Right cardiac atrium (tissue), 5 donors: ENCODE results near the gene GALM. TPM values are rescaled to one million over a fixed set of nuclear protein-coding genes. Genes with fewer than 3 reads are reported as not detected.

Experiments
- ATAC-seq, 2 donors: fragments of 200-7000 bp; cut with Tn5 transposase; one replicate each; pipeline versions ENCODE4 v1.8.0 to v1.9.1; 2020; ENCODE audit warnings: moderate library complexity in 2 of 2, mild to moderate bottlenecking in 1 of 2
- DNase-seq, 3 donors: peaks; one replicate each; pipeline ENCODE4 v3.0.0-alpha.2; 2020
- H3K27ac ChIP-seq: one replicate; pipeline ENCODE4 v1.5.1; 2013; ENCODE audit warnings: mild to moderate bottlenecking, low read length, control low read depth, moderate library complexity
- H3K27me3 ChIP-seq: one replicate; pipeline ENCODE4 v1.6.1; 2013; ENCODE audit not compliant: control insufficient read depth, insufficient read depth
- H3K4me1 ChIP-seq: one replicate; pipeline ENCODE4 v1.6.1; 2013; ENCODE audit warnings: low read length; ENCODE audit not compliant: control insufficient read depth, insufficient read depth
- H3K4me3 ChIP-seq: one replicate; pipeline ENCODE4 v1.5.1; 2013; ENCODE audit warnings: low read length, control low read depth
- H3K9me3 ChIP-seq: one replicate; pipeline ENCODE4 v1.6.1; 2013; ENCODE audit warnings: low read length; ENCODE audit not compliant: control insufficient read depth
- WGBS: extraction: QIAGEN DNeasy Blood & Tissue Kit; methylation state at CpG from one replicate; pipeline ENCODE4 v1.1.7; 2013; 5-methylcytosine and 5-hydroxymethylcytosine counted together
- intact Hi-C, 4 donors: fragments of 100-400 bp; cut with DNase I; formaldehyde crosslinking; loops; one replicate each; pipeline versions ENCODE4 v1.11.0 to v1.14.0; 2022 to 2023
- long read RNA-seq, 4 donors: library from polyadenylated mRNA; unstranded; transcript quantifications; one replicate each; pipeline ENCODE4 v2.0.0, GENCODE V29; 2020 to 2021
- polyA plus RNA-seq: library from polyadenylated mRNA; stranded (reverse); fragments of 200-250 nt; gene quantifications from one replicate; pipeline ENCODE4 v1.2.3, GENCODE V29; 2013
- total RNA-seq, 4 donors: library from RNA; stranded (reverse); fragmentation: NEBNext Ultra II Directional; extraction: Animal tissue kit (Norgen Biotek cat#: 25700); gene quantifications; one replicate each; pipeline ENCODE4 v1.2.1, GENCODE V29; 2021
- donor health status: healthy with polysubstance abuse.
- donor health status: DM: no; HTN: yes; CAD: no.
- donor health status: DM: no; HTN: no; CAD: no.
- donor health status: DM: no; HTN: yes; CAD: no; lungs with severe emphysema.
- donor health status: DM: yes; HTN: yes; CAD: no.

Gene GALM
- 10 to 100 TPM; 11.4 to 23.0 (median 19.8) TPM for total RNA-seq
- polyA plus RNA-seq: 13.5 TPM
- long read RNA-seq, donor 1, transcript GALM-201 (7 exons, 2,484 nt): major isoform, 44 of 62 reads
- long read RNA-seq, donor 1, partial matches to known transcripts: 5 of 62 reads
- long read RNA-seq, donor 1, other reads (novel, unspliced or antisense): 13 of 62 reads
- long read RNA-seq, donor 2, transcript GALM-201 (7 exons, 2,484 nt): major isoform, 21 of 29 reads
- long read RNA-seq, donor 2, partial matches to known transcripts: 1 of 29 reads
- long read RNA-seq, donor 2, other reads (novel, unspliced or antisense): 7 of 29 reads
- long read RNA-seq, donor 3, transcript GALM-201 (7 exons, 2,484 nt): major isoform, 97 of 104 reads
- long read RNA-seq, donor 3, partial matches to known transcripts: 3 of 104 reads
- long read RNA-seq, donor 3, other reads (novel, unspliced or antisense): 4 of 104 reads
- long read RNA-seq, donor 4, transcript GALM-201 (7 exons, 2,484 nt): major isoform, 43 of 46 reads
- long read RNA-seq, donor 4, partial matches to known transcripts: 1 of 46 reads
- long read RNA-seq, donor 4, other reads (novel, unspliced or antisense): 2 of 46 reads

DNA sequence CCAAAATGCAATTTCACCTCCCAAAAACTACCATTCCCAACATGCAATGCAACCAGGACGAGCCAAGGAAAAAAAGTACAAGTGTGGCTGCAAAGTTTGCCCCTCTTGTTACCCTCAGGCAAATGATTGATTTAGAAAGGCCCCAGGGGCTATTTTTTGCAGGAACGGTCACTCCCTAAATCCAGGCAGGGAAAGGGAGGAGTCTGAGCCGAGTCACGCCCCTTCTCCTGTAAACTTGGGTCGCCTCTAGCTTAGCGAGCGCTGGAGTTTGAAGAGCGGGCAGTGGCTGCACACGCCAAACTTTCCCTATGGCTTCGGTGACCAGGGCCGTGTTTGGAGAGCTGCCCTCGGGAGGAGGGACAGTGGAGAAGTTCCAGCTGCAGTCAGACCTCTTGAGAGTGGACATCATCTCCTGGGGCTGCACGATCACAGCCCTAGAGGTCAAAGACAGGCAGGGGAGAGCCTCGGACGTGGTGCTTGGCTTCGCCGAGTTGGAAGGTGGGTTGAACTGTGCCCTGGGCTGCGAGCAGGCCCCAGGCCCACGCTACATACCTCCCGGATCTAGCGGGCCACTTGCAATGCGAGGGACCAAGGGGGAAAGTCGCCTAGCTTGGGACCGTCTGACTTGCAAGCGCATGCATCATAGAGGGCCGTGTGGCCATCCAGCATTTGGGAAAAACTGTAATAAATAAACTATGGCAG is at the start of gene GALM:
TSS of gene GALM (plus strand) at position 261 of the 702 bp plus-strand sequence. CDS start at position 309, 48 bp downstream.
- Histone ChIP-seq H3K4me3 (peak within 1 kb of the TSS; percentile 67), H3K4me1 (no peaks in the 10 kb centered on the region), H3K27me3 (no peaks in the 10 kb centered on the region), H3K27ac (peak within 1 kb of the TSS; percentile 86), H3K9me3 (no peaks in the 10 kb centered on the region)
- ATAC-seq: peak; percentile 96 to 97
- WGBS: 1% methylated on average over 26 of the region's 26 CpGs
- intact Hi-C loops: loop anchor here in 1 of 4 donors (5.0 to 10.0 kb wide), 2 partner anchors 59 to 64 kb away; partner anchors contain the start of gene HNRNPLL
- DNase-seq: peak; percentile 83 to 93 (median 92)

DNA sequence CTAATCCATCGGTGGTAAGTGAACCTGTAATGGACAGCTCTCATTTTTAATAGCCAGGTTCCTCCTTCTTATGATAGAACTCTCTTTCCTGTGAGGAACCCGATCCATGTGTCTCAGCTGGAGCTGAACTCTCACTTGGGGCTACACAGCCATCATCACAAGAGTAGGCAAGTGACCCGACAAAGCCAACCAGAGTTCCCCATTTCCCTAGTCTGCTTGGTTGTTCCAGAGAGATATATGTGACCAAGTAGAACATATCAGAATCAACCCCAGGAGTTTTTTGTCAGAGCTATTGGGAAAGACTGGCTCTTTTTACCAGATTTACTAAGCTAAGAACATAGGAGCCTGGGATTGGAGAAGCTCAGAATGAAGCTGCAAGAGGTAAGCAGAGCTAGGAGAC is 48.6 kb upstream of the GALM start:
- H3K4me1 ChIP-seq: no peaks in the 10 kb centered on the region
- WGBS: 93% methylated on average over 3 of the region's 3 CpGs
- H3K9me3 ChIP-seq: no peaks in the 10 kb centered on the region
- DNase-seq: no peak
- no peak for ATAC-seq
- H3K27ac ChIP-seq: no peak overlapping the region
- H3K27me3 ChIP-seq: no peaks in the 10 kb centered on the region
- no peak overlapping the region for H3K4me3 ChIP-seq
- intact Hi-C loops: loop anchor here in 1 of 4 donors (5.0 kb wide), 1 partner anchor 35 kb away; no protein-coding TSS in a partner anchor

DNA sequence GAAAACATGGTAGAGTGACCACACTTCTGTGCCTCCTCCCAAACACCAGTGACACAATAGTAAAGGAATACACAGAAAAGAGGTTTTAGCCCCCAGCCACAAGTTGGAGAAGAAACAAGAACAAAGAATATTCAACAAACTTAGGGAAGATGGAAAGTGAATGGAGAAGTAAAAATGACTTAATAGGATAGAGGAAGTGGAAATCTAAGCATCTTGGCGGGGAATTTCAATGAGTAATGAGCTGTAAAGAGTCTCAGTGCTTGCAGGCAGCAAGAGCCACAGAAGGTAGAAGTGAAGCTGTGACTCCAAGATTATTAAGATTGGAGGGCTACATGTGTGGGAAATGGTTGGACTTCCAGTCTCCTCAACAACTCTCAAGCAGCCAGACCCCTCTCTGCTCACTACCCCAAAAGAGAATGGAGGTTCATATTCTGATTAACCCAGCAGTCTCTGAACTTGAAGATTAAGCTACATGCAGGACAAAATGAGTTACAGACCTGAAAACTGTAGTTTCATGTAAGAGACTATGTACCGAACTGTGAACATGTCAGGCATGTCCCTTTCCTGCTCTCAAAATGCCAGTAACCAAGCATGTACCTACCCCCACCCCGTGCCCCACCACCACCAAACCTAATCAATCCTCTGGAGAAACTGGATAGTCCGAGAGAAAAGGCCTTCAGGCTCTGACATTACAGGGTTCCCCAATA is 46.3 kb upstream of the GALM start:
- Histone ChIP-seq H3K27ac (peak overlapping the region; percentile 17), H3K27me3 (no peaks in the 10 kb centered on the region), H3K4me1 (no peaks in the 10 kb centered on the region), H3K9me3 (no peaks in the 10 kb centered on the region), H3K4me3 (no peak overlapping the region)
- 59% methylated on average over 4 of the region's 4 CpGs for WGBS
- intact Hi-C loops: loop anchor here in 1 of 4 donors (5.0 kb wide), 1 partner anchor 33 kb away; no protein-coding TSS in a partner anchor
- DNase-seq (no peak), ATAC-seq (peak in 1 of 2 donors; percentile 35)

DNA sequence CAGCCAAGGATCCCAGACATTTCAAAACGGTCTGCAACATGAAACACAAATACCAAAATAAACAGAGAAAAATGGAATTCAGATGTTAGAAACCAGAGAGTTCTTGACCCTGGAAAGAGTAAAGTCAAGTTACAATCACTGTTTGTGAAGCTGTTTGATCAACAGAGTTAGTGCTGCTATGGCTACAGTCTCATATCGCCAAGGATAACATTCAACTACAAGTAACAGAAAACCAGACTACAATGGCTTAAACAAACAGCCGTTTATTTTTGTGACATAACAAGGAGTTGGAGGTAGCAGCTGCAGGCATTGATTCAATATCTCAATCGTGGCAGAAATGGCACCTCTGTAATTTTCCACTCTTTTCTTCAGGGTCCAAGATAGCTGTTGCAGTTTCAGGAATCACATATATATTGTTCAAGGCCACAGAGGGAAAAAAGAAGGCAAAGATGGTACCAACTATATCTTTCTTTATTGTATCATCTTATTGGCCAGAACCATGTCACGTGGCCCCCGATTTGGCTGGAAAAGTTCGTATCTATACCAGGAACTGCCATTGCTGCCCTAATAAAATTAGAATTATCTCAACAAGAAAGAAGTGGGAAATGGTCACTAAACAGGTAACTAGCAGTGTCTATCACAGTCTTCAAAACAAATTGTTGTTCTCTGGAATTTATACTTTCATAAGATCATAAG is 45.5 kb upstream of the GALM start:
- DNase-seq (peak in 1 of 3 donors; percentile 55), ATAC-seq (peak; percentile 89 to 90)
- Histone ChIP-seq H3K27me3 (no peaks in the 10 kb centered on the region), H3K4me1 (no peaks in the 10 kb centered on the region), H3K27ac (no peak overlapping the region), H3K4me3 (no peak overlapping the region), H3K9me3 (no peaks in the 10 kb centered on the region)
- intact Hi-C loops: no loop called here
- WGBS: 35% methylated on average over 7 of the region's 7 CpGs

DNA sequence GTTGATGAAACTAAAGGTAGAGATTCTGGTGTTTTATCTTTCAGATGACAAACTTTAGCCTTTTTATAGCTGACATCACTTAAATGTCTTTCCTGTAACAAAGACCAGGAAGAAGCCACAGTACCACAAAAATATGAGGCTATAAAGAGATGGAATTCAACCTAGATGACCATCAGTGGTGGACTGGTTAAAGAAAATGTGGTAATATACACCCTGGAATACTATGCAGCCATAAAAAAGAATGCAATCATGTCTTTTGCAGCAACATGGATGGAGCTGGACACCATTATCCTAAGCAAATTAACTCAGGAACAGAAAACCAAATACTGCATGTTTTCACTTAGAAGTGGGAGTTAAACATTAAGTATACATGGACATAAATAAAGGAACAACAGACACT is 44.9 kb upstream of the GALM start:
- Histone ChIP-seq H3K4me3 (no peak overlapping the region), H3K4me1 (no peaks in the 10 kb centered on the region), H3K27ac (no peak overlapping the region), H3K27me3 (no peaks in the 10 kb centered on the region), H3K9me3 (no peaks in the 10 kb centered on the region)
- DNase-seq (no peak), ATAC-seq (no peak)
- intact Hi-C loops: no loop called here

DNA sequence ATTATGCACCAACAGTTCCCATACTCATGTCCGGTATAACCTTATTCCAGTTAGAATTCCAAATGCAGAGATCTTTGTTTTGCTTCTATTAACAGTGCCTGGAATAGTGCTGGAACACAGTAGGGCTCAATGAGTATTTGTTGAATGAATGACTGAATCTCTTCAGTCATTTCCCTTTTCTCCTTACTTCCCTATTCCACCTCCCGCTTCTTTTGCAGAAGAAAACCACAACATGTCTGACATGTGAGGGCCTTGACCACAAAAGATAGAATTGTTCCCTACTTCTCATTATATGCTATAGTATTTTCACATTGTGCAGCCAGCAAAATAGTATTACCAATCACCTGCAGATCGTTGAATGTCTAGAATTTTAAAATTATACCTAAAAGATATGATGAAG is 43.7 kb upstream of the GALM start:
- WGBS: 83% methylated on average over 3 of the region's 3 CpGs
- DNase-seq: no peak
- Histone ChIP-seq H3K9me3 (no peaks in the 10 kb centered on the region), H3K4me1 (no peaks in the 10 kb centered on the region), H3K27me3 (no peaks in the 10 kb centered on the region), H3K4me3 (no peak overlapping the region), H3K27ac (no peak overlapping the region)
- intact Hi-C loops: no loop called here
- ATAC-seq: no peak

DNA sequence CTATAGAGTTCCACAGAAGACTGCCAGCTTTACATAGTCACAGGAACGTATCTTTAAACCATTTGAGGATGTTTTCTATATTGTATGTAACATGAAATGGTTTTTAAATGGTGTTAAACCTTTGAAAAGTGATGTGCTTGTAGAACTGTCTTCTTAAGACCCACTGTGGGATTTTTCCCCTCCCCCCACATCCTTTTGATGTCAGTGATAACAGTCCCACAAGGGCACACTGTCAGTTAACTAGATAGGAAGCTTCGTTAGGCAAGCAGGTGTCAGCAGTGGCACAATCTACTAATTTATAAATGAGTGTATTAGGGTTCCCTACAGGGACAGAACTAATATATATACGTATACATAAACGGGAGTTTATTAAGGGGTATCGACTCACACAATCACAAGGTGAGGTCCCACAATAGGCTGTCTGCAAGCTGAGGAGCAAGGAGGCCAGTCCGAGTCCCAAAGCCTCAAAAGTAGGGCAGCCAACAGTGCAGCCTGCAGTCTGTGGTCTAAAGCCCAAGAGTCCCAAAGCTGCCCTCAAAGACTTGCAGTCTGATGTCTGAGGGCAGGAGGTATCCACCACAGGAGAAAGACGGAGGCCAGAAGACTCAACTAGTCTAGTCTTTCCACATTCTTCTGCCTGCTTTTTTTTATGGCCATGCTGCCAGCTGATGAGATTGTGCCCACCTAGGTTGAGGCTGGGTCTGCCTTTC is 39.4 kb upstream of the GALM start:
- DNase-seq: no peak
- no peak for ATAC-seq
- WGBS: 77% methylated on average over 7 of the region's 7 CpGs
- no peak overlapping the region for H3K4me3 ChIP-seq
- no peaks in the 10 kb centered on the region for H3K4me1 ChIP-seq
- intact Hi-C loops: no loop called here
- H3K27me3 ChIP-seq: no peaks in the 10 kb centered on the region
- H3K9me3 ChIP-seq: no peaks in the 10 kb centered on the region
- H3K27ac ChIP-seq: no peak overlapping the region

DNA sequence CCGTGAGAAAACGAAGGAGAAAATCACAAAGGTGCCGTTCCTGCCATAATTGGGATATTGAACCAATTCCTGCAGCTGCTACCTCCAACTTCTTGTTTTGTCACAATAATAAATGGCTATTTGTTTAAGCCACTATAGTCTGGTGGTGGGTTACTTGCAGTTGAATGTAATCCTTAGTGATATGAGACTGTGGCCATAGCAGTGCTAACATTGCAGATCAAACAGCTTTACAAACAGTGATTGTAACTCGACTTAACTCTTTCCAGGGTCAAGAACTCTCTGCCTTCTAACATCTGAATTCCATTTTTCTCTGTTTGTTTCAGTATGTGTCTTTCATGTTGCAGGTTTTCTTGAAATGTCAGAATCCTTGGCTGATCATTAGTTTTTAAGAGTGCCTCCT is 38.5 kb upstream of the GALM start:
- 81% methylated on average over 4 of the region's 4 CpGs for WGBS
- no peak for ATAC-seq
- intact Hi-C loops: no loop called here

DNA sequence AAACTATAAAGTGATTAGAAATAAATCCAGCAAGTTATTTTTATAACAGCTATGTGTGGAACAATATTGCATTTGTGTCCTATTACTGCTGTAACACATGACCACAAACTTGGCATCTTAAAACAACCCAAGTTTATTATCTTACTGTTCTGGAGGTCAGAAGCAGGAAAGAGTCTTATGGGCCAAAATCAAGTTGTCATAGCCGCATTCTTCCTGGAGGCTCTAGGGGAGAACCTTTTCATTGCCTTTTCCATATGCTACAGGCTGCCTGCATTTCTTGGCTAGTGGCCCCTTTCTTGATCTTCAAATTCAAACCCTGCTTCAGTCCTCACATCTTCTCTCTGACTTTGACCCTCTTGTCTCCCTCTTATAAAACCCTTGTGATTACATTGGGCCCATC is 36.2 kb upstream of the GALM start:
- H3K9me3 ChIP-seq: no peaks in the 10 kb centered on the region
- no peaks in the 10 kb centered on the region for H3K27me3 ChIP-seq
- no peak overlapping the region for H3K27ac ChIP-seq
- no peaks in the 10 kb centered on the region for H3K4me1 ChIP-seq
- no peak overlapping the region for H3K4me3 ChIP-seq
- DNase-seq: no peak
- WGBS: 62% methylated on average over 1 of the region's 1 CpG
- intact Hi-C loops: no loop called here
- no peak for ATAC-seq

More for the DNA sequence above, 38.5 kb upstream of the GALM start:
- Histone ChIP-seq H3K4me3 (no peak overlapping the region), H3K27me3 (no peaks in the 10 kb centered on the region), H3K4me1 (no peaks in the 10 kb centered on the region), H3K27ac (no peak overlapping the region), H3K9me3 (no peaks in the 10 kb centered on the region)
- no peak for DNase-seq

DNA sequence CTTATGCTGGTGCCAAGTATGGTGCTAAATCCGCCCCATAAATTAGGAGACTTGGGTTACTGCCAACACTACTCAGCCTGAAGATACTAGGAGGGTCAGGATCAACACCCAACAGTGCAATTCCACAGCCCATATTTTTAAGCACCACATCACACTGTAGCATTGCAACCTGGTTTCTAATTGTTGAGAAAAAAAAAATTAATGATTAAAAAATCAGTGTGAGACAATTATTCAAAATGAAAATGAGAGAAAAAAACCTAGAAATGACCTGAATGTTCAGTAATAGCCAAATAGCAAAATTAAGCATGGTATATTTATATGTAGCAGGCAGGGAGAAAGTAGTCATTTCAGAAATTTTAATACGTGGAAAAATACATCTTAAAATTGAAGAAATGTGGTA is 33.9 kb upstream of the GALM start:
- no peak overlapping the region for H3K27ac ChIP-seq
- H3K9me3 ChIP-seq: no peaks in the 10 kb centered on the region
- 60% methylated on average over 2 of the region's 2 CpGs for WGBS
- DNase-seq (no peak), ATAC-seq (no peak)
- H3K4me3 ChIP-seq: no peak overlapping the region
- intact Hi-C loops: no loop called here
- no peaks in the 10 kb centered on the region for H3K27me3 ChIP-seq
- H3K4me1 ChIP-seq: no peaks in the 10 kb centered on the region
